ENCODE measurements around the gene SLC4A1AP. TPM values are rescaled to one million over a fixed set of nuclear protein-coding genes. Genes with fewer than 3 reads are reported as not detected.

SLC4A1AP gene
- total RNA-seq, 2 donors from 2014 or later: 18.0 to 18.2 TPM

DNA sequence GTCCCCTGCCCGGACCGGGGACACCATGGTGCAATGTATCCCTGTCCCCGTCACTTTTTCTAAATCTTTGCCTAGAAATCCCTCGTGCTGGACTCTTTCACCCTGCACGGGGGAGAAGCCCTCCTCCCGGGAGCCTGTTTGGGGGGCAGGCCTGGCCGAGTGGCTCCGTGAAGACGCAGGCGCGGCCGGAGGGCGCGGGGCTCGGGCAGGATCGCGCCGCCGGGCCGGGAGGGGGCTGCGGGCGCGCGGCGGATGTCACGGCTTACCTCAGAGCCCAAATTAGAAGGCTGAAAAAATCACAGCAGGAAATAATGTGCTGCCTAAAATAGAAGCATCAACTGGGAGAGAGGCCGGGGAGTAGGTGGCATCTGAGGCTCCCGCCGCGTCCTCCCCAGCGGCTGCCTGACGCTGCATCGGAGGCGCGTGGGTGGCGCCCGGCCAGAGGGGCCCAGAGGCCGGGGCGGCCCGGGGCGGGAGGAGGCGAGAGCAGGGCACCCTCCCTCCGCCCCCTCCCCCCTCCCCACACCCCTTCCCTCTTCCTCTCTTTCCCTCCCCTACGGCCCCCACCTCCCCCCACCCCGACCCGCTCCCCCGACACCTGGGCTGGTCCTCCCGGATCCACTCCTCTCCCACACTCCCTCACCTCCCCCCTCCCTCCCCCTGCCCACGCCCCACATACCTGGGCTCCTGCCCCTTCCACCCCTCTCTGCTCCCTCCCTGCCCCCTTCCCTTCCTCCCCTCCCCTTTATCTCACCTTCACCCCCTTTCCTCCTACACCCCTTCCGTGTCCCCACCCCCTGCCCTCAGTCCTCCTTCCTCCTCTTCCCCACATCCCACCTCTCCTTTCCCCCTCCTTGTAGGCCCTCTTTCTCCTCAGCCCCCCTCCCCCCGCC is 51.9 kb downstream of the SLC4A1AP start:
- no peaks in the 10 kb centered on the region for H3K27me3 ChIP-seq
- peaks cover 0 to 46% of the 10 kb centered on the region in 2 donors for H3K4me1 ChIP-seq
- H3K36me3 ChIP-seq: no peaks in the 10 kb centered on the region
- peak; percentile 69 for DNase-seq (ENCODE audit: low spot score)
- H3K27ac ChIP-seq: peak overlapping the region; percentile 95 to 98
- TF ChIP-seq, protein P1, sequence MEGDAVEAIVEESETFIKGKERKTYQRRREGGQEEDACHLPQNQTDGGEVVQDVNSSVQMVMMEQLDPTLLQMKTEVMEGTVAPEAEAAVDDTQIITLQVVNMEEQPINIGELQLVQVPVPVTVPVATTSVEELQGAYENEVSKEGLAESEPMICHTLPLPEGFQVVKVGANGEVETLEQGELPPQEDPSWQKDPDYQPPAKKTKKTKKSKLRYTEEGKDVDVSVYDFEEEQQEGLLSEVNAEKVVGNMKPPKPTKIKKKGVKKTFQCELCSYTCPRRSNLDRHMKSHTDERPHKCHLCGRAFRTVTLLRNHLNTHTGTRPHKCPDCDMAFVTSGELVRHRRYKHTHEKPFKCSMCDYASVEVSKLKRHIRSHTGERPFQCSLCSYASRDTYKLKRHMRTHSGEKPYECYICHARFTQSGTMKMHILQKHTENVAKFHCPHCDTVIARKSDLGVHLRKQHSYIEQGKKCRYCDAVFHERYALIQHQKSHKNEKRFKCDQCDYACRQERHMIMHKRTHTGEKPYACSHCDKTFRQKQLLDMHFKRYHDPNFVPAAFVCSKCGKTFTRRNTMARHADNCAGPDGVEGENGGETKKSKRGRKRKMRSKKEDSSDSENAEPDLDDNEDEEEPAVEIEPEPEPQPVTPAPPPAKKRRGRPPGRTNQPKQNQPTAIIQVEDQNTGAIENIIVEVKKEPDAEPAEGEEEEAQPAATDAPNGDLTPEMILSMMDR (IDR thresholded peaks at IDR 0.05): no peak
- H3K4me3 ChIP-seq: peak overlapping the region; percentile 40 to 51
- H3K9me3 ChIP-seq: no peaks in the 10 kb centered on the region

DNA sequence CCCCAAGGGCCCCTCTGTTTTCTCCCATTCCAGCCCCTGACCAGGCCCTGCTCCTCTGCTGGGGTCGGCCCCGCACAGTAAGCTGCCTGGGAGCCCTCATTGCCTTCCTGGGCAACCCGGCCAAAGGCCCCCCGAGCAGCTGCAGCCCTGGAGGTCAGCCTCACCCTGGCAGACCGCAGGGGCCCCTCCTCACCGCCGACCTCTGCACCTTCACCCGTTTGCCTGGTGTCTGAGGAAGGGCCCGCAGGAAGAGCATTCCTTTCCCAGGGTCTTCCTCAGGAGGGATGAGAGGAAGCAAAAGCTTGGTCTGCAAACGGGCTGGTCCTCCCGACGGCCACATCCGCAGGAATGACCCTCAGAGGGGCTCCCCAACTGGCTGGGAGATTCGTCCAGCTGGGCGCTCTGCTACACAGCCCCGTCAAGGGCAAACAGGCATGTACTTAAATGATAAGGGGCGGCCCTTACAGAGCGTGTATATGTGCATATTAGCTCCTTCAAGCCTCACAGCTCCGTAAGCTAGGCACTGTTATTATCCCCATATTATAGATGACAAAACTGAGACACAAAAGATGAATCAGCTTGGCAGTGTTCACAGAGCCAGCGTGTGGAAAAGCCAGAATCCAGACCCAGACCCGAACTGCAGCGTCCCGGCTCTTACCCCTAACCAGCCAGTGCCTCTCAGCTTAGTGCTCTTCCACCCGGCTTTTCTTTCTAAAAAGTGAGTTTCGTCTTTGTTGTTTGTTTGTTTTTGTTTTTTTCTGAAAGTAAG is 52.8 kb downstream of the SLC4A1AP start:
- peak; percentile 53 for DNase-seq (ENCODE audit: low spot score)
- H3K27me3 ChIP-seq: no peaks in the 10 kb centered on the region
- peaks cover 0 to 54% of the 10 kb centered on the region in 2 donors for H3K4me1 ChIP-seq
- peak overlapping the region; percentile 40 to 51 for H3K4me3 ChIP-seq
- no peaks in the 10 kb centered on the region for H3K9me3 ChIP-seq
- no peaks in the 10 kb centered on the region for H3K36me3 ChIP-seq
- TF ChIP-seq, protein P1 (IDR thresholded peaks at IDR 0.05): no peak
- H3K27ac ChIP-seq: peak overlapping the region; percentile 95 to 98

DNA sequence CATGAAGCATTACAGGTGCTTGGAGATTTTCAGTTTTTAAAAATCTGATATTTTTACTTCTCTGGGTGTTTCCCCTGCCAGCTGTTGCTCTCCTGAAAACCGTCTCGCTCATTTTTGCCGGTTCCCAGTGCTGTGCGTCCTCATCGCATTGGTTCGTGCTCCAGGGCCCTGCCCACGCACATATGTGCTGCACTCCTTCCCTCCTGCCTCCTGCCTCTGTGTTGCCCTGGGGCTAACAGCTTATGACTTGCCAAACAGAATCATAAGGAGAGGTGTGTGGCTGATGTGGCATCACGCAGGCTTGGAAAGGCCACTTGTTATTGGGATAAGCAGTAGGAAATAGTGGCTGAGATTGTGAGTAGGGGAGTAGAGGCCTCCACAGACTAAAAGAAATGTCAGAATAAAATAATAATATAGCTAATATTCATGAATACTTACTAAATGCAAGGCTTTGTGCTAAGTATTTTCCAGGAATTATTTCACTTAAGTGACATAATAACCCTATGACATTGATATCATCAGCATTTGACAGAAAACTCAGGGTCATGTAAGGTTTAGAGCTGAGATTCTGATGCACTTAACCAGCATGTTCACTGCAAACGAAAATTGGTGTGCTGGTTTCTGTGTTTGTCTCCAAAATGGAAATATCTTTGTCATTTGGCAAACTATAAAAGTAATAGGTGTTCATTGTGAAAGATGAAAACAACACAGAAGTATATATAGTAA is 53.5 kb downstream of the SLC4A1AP start:
- no peaks in the 10 kb centered on the region for H3K9me3 ChIP-seq
- TF ChIP-seq, protein P1 (IDR thresholded peaks at IDR 0.05): no peak
- H3K4me3 ChIP-seq: peak overlapping the region; percentile 40 to 51
- peak overlapping the region; percentile 95 to 98 for H3K27ac ChIP-seq
- no peaks in the 10 kb centered on the region for H3K36me3 ChIP-seq
- no peaks in the 10 kb centered on the region for H3K27me3 ChIP-seq
- DNase-seq (ENCODE audit: low spot score): peak; percentile 62
- peaks cover 0 to 58% of the 10 kb centered on the region in 2 donors for H3K4me1 ChIP-seq

DNA sequence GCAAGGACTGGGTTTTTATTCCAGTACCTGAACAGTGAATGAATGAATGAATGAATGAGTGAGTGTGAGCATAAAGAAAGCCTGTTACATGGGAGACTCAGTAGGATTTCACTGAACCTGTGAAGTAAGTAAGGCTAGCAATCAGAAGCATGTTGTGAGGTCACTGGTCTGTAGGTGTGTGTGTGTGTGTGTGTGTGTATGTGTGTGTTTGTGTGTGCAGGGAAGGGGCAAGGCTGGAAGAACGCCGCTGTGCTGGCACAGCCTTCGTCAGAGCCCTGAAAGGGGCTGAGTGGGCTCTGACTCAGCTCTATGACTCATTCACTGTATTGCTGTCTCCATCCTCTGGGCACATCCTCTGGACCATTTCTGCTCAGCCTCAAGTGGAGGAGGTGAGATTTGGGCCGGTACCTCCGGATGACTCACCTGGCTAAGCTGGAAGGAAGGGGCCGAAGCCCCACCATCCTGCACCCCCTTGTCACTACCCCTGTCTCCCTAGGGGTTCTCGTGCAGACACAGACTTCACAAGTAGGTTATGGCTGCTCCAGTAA is 56.4 kb downstream of the SLC4A1AP start:
- Histone ChIP-seq H3K9me3 (no peaks in the 10 kb centered on the region), H3K27me3 (no peaks in the 10 kb centered on the region), H3K4me1 (peaks cover 0 to 69% of the 10 kb centered on the region in 2 donors), H3K27ac (peak overlapping the region; percentile 75 to 88), H3K36me3 (no peaks in the 10 kb centered on the region), H3K4me3 (no peak overlapping the region)
- TF ChIP-seq, protein P1 (IDR thresholded peaks at IDR 0.05): no peak
- DNase-seq (ENCODE audit: low spot score): no peak

DNA sequence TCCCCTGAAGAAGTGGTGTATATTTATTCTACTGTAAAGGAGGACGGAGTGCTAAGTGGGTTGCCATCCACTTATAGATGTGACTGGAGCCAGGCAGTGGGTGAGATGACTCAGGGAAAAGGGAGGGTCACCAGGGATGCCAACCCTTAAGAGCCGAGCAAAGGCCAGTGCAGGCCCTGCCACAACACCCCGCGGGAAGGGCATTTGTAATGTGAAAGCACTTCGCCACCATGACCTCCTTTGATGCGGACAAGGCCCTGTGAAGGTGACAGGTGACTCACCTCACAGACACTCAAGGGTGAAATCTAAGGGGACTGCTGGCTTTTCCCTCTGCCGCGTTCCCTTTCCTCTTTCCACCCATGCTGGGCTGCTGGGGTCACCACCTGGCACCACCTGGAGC is 57.6 kb downstream of the SLC4A1AP start:
- Histone ChIP-seq H3K27ac (peak overlapping the region; percentile 75 to 88), H3K9me3 (no peaks in the 10 kb centered on the region), H3K27me3 (no peaks in the 10 kb centered on the region), H3K36me3 (no peaks in the 10 kb centered on the region), H3K4me3 (no peak overlapping the region), H3K4me1 (peaks cover 0 to 62% of the 10 kb centered on the region in 2 donors)
- TF ChIP-seq, protein P1 (IDR thresholded peaks at IDR 0.05): no peak
- DNase-seq (ENCODE audit: low spot score): no peak
